GM10266 (cell line): ENCODE results near the gene DYNLL2.
"Not testable (repeated sequence)": the region's sequence is repeated elsewhere in the genome, so short reads cannot be mapped to it uniquely, and the experiment has no call there.

ENCODE experiments used
- DNase-seq: peaks from one replicate; pipeline ENCODE4 v3.0.0; 2012; ENCODE audit errors: extremely low spot score
- TF ChIP-seq, protein P1 (sequence below): IDR thresholded peaks from 2 replicates; pipeline ENCODE4 v1.5.1; 2012; ENCODE audit warnings: mild to moderate bottlenecking, low read depth; ENCODE audit not compliant: control insufficient read depth, insufficient read depth; ENCODE audit errors: missing control alignments

Gene DYNLL2

DNA sequence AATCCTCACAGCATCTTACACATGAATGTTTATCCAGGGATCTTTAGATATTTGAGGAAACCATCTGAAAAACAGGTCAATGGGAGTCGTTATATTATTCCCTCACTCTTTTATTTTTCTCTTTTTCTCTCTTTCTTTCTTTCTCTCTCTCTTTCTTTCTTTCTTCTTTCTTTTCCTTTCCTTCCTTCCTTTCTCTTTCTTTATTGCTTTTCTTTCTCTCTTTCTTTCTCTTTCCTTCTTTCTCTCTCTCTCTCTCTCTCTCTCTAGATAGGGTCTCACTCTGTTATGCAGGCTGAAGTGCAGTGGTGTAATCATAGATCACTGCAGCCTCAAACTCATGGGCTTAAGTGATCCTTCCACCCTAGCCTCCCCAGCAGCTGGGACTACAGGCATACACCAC lies 44.6 kb downstream of the DYNLL2 start:
- no peak for DNase-seq

DNA sequence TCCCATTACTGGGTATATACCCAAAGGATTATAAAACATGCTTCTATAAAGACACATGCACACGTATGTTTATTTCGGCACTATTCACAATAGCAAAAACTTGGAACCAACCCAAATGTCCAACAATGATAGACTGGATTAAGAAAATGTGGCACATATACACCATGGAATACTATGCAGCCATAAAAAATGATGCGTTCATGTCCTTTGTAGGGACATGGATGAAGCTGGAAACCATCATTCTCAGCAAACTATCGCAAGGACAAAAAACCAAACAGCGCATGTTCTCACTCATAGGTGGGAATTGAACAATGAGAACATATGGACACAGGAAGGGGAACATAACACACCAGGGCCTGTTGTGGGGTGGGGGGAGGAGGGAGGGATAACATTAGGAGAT lies 49.5 kb downstream of the DYNLL2 start:
- not testable (repeated sequence) for DNase-seq

More for the DNA sequence above, 44.6 kb downstream of the DYNLL2 start:
- TF ChIP-seq, protein P1, sequence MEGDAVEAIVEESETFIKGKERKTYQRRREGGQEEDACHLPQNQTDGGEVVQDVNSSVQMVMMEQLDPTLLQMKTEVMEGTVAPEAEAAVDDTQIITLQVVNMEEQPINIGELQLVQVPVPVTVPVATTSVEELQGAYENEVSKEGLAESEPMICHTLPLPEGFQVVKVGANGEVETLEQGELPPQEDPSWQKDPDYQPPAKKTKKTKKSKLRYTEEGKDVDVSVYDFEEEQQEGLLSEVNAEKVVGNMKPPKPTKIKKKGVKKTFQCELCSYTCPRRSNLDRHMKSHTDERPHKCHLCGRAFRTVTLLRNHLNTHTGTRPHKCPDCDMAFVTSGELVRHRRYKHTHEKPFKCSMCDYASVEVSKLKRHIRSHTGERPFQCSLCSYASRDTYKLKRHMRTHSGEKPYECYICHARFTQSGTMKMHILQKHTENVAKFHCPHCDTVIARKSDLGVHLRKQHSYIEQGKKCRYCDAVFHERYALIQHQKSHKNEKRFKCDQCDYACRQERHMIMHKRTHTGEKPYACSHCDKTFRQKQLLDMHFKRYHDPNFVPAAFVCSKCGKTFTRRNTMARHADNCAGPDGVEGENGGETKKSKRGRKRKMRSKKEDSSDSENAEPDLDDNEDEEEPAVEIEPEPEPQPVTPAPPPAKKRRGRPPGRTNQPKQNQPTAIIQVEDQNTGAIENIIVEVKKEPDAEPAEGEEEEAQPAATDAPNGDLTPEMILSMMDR = no peak

DNA sequence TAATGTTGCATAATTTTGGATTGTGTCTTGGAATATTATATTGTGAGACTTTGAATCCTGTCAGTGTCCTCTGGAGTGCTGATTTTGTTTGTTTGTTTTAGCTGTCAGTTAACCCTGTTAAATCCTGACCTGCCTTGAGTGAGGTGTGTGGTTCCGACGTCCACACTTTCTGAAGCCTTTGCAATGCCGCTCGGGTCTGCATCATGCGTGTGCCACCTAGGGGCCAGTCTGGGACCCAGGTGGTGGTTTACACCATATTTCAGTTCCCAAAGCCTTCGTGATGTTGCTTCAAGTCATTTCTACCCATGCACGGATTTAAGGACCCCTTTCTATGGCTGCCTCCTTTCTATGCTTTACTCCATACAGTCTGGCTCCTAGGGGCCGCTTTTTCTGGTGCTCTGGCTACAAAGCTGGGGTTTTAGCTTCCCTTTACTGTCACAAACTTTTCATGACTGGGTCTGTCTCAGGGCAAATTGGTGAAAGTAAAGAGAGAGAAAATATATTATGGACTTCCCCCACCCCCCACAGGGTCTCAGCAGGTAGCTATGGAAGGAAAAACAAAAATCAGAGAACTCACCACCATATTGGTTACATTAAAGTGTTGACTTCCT lies 53.6 kb downstream of the DYNLL2 start:
- DNase-seq = no peak
- TF ChIP-seq, protein P1 = no peak

DNA sequence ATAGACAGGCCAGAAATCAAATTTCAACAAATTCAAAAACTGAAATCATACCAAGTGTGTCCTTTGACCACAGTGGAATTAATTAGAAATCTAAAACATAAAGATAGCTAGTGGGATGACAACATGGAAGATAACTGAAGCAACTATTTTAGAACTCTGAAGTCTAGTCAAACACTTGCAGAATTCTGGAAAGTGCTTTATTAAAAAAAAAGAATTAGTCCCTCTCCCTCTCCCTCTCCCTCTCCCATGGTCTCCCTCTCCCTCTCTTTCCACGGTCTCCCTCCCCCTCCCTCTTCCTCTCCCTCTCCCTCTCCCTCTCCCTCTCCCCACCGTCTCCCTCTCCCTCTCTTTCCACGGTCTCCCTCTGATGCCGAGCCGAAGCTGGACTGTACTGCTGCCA lies 58.3 kb downstream of the DYNLL2 start:
- no peak for DNase-seq
- TF ChIP-seq, protein P1 = no peak

DNA sequence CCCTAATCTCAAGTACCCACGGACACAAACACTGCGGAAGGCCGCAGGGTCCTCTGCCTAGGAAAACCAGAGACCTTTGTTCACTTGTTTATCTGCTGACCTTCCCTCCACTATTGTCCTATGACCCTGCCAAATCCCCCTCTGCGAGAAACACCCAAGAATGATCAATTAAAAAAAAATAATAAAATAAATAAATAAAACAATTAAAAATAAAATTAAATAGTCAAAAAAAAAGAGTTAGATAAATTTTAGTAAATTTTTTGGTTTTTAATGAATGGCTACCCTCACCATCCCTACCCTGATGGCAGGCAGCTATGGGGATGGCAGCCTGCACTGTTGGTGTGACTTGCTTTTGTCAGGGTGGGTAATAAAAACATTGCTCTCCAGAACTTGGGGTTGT lies 60.1 kb downstream of the DYNLL2 start:
- not testable (repeated sequence) for DNase-seq

DNA sequence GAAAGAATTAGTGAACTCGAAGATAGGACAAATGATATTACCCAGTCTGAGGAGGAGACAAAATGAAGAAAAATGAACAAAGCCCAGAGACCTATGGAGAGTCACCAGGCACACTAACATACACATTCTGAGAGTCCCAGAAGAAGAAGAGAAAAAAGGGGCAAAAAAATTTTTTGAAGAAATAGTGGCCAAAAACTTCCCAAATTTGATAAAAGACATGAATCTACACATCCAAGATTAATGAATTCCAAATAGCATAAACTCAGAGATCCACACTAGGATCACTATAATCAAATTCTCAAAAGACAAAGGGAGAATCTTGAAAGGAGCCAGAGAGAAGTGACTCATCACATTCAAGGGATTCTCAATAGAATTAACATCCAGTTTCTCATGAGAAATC lies 61.6 kb downstream of the DYNLL2 start:
- TF ChIP-seq, protein P1 = no peak
- no peak for DNase-seq
